Astrocyte of the spinal cord (primary cell): ENCODE measurements around the gene CCR5.

Experiments
- DNase-seq: peaks from one replicate; pipeline ENCODE4 v3.0.0; 2011; ENCODE audit warnings: low read depth, low spot score
- H3K4me3 ChIP-seq: 2 replicates; pipeline ENCODE4 v1.5.1; 2011; ENCODE audit warnings: low read depth, mild to moderate bottlenecking, low read length, moderate library complexity
- CTCF ChIP-seq: IDR thresholded peaks from 2 replicates; pipeline ENCODE4 v1.5.1; 2012; ENCODE audit warnings: low read depth, mild to moderate bottlenecking, low read length, inconsistent platforms
- in situ Hi-C: cut with HindIII; loops from 2 replicates; pipeline ENCODE4 v1.10.0; 2017; ENCODE audit warnings: low sequenced_read_pairs

CCR5 gene

GRCh38 chr3:46369675-46370132 lies 1.0 kb upstream of the CCR5 start:
- in situ Hi-C loops, result no loop called here
- no peak for TF ChIP-seq CTCF
- no peak overlapping the region for H3K4me3 ChIP-seq
- DNase-seq, result no peak

DNA sequence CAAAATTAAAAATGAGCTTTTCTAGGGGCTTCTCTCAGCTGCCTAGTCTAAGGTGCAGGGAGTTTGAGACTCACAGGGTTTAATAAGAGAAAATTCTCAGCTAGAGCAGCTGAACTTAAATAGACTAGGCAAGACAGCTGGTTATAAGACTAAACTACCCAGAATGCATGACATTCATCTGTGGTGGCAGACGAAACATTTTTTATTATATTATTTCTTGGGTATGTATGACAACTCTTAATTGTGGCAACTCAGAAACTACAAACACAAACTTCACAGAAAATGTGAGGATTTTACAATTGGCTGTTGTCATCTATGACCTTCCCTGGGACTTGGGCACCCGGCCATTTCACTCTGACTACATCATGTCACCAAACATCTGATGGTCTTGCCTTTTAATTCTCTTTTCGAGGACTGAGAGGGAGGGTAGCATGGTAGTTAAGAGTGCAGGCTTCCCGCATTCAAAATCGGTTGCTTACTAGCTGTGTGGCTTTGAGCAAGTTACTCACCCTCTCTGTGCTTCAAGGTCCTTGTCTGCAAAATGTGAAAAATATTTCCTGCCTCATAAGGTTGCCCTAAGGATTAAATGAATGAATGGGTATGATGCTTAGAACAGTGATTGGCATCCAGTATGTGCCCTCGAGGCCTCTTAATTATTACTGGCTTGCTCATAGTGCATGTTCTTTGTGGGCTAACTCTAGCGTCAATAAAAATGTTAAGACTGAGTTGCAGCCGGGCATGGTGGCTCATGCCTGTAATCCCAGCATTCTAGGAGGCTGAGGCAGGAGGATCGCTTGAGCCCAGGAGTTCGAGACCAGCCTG lies 984 bp downstream of the CCR5 start:
- no peak overlapping the region for H3K4me3 ChIP-seq
- DNase-seq, result no peak
- no peak for TF ChIP-seq CTCF
- in situ Hi-C loops, result no loop called here

DNA sequence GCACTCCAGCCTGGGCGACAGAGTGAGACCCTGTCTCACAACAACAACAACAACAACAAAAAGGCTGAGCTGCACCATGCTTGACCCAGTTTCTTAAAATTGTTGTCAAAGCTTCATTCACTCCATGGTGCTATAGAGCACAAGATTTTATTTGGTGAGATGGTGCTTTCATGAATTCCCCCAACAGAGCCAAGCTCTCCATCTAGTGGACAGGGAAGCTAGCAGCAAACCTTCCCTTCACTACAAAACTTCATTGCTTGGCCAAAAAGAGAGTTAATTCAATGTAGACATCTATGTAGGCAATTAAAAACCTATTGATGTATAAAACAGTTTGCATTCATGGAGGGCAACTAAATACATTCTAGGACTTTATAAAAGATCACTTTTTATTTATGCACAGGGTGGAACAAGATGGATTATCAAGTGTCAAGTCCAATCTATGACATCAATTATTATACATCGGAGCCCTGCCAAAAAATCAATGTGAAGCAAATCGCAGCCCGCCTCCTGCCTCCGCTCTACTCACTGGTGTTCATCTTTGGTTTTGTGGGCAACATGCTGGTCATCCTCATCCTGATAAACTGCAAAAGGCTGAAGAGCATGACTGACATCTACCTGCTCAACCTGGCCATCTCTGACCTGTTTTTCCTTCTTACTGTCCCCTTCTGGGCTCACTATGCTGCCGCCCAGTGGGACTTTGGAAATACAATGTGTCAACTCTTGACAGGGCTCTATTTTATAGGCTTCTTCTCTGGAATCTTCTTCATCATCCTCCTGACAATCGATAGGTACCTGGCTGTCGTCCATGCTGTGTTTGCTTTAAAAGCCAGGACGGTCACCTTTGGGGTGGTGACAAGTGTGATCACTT lies 2.0 kb downstream of the CCR5 start:
- in situ Hi-C loops, result no loop called here
- DNase-seq, result peak; percentile 8

DNA sequence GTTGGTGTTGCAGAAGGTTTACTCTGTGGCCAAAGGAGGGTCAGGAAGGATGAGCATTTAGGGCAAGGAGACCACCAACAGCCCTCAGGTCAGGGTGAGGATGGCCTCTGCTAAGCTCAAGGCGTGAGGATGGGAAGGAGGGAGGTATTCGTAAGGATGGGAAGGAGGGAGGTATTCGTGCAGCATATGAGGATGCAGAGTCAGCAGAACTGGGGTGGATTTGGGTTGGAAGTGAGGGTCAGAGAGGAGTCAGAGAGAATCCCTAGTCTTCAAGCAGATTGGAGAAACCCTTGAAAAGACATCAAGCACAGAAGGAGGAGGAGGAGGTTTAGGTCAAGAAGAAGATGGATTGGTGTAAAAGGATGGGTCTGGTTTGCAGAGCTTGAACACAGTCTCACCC lies 4.0 kb downstream of the CCR5 start:
- in situ Hi-C loops, result no loop called here
- no peak for DNase-seq
- no peak overlapping the region for H3K4me3 ChIP-seq
- TF ChIP-seq CTCF, result no peak

More for the DNA sequence above, 2.0 kb downstream of the CCR5 start:
- peak; percentile 67 for TF ChIP-seq CTCF
- no peak overlapping the region for H3K4me3 ChIP-seq

- no peak overlapping the region for H3K4me3 ChIP-seq
- in situ Hi-C loops, result no loop called here
- no peak for TF ChIP-seq CTCF
- DNase-seq, result no peak
Measured at GRCh38 chr3:46375218-46375617, 4.5 kb downstream of the CCR5 start.

GRCh38 chr3:46375814-46376213 lies 5.1 kb downstream of the CCR5 start:
- in situ Hi-C loops, result no loop called here
- H3K4me3 ChIP-seq, result no peak overlapping the region
- no peak for DNase-seq
- no peak for TF ChIP-seq CTCF
